ENCODE measurements around the gene NDUFV3.
A peak's percentile ranks its signal among the peaks of the same experiment; 100 is the strongest.
"Not testable (repeated sequence)": the region's sequence is repeated elsewhere in the genome, so short reads cannot be mapped to it uniquely, and the experiment has no call there.

NDUFV3 gene

GRCh38 chr21:42857216-42857615, 35.9 kb upstream of the NDUFV3 start:
- DNase-seq, result no peak

- DNase-seq, result no peak
Observed at GRCh38 chr21:42858185-42858847, 34.8 kb upstream of the NDUFV3 start.

- DNase-seq, result no peak
Observed at GRCh38 chr21:42858957-42859890, 33.9 kb upstream of the NDUFV3 start.

GRCh38 chr21:42859891-42860230, 33.2 kb upstream of the NDUFV3 start:
- DNase-seq, result no peak

GRCh38 chr21:42860345-42860744, 32.8 kb upstream of the NDUFV3 start:
- no peak for DNase-seq

GRCh38 chr21:42861311-42861847, 31.7 kb upstream of the NDUFV3 start:
- no peak for DNase-seq

GRCh38 chr21:42861848-42862400, 31.2 kb upstream of the NDUFV3 start:
- no peak for DNase-seq

GRCh38 chr21:42862774-42863503, 30.2 kb upstream of the NDUFV3 start:
- DNase-seq, result no peak

- DNase-seq, result no peak
Observed at GRCh38 chr21:42863504-42863870, 29.6 kb upstream of the NDUFV3 start.

GRCh38 chr21:42864286-42864685, 28.8 kb upstream of the NDUFV3 start:
- no peak for DNase-seq

GRCh38 chr21:42864815-42865775, 28.0 kb upstream of the NDUFV3 start:
- DNase-seq, result no peak

GRCh38 chr21:42865776-42866160, 27.3 kb upstream of the NDUFV3 start:
- no peak for DNase-seq

- no peak for DNase-seq
Observed at GRCh38 chr21:42868196-42868595, 24.9 kb upstream of the NDUFV3 start.

- DNase-seq, result no peak
Observed at GRCh38 chr21:42873096-42873495, 20.0 kb upstream of the NDUFV3 start.

GRCh38 chr21:42875811-42876210, 17.3 kb upstream of the NDUFV3 start:
- not testable (repeated sequence) for DNase-seq

- no peak for DNase-seq
Observed at GRCh38 chr21:42878678-42878992, 14.5 kb upstream of the NDUFV3 start.

- peak; percentile 100 for DNase-seq
Observed at GRCh38 chr21:42878993-42879787, 13.9 kb upstream of the NDUFV3 start, which contains the start of gene WDR4. Gene WDR4 (minus strand): TSS chr21:42879539. CDS start chr21:42879495, 44 bp downstream.

- no peak for DNase-seq
Observed at GRCh38 chr21:42880352-42880751, 12.8 kb upstream of the NDUFV3 start.

GRCh38 chr21:42883921-42884320, 9.2 kb upstream of the NDUFV3 start:
- DNase-seq, result no peak

- DNase-seq, result no peak
Observed at GRCh38 chr21:42887326-42887725, 5.8 kb upstream of the NDUFV3 start.

GRCh38 chr21:42892582-42892930, 553 bp upstream of the NDUFV3 start:
- no peak for DNase-seq
